GM12865 (cell line): Measurements from ENCODE around the gene KHSRP.

Source experiments
- DNase-seq: peaks from one replicate; pipeline ENCODE4 v3.0.0; 2010; ENCODE audit warnings: low read depth
- H3K4me3 ChIP-seq: 2 replicates; pipeline ENCODE4 v1.5.1; 2011; ENCODE audit warnings: mild to moderate bottlenecking, low read depth, low read length, control low read depth
- CTCF ChIP-seq: IDR thresholded peaks from 2 replicates; pipeline ENCODE4 v1.5.1; 2011; ENCODE audit warnings: low read length, control low read depth, low read depth, inconsistent platforms; ENCODE audit not compliant: insufficient read depth; ENCODE audit errors: missing control alignments

KHSRP gene

DNA sequence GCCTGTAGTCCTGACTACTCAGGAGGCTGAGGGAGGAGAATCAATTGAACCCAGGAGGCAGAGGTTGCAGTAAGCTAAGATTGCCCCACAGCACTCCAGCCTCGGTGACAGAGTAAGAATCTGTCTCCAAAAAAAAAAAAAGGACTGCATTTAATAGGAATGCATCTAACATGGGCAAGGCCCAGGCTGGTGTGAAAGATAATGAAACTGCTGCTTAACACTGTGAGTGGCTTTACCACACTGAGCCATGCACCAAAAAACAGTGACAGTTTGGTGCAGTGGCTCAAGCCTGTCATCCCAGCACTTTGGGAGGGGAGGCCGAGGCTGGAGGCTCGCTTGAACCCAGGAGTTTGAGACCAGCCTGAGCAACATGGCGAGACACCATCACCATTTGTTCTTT is 40.2 kb downstream of the KHSRP start:
- TF ChIP-seq CTCF, result no peak
- H3K4me3 ChIP-seq, result no peak overlapping the region
- DNase-seq, result no peak

DNA sequence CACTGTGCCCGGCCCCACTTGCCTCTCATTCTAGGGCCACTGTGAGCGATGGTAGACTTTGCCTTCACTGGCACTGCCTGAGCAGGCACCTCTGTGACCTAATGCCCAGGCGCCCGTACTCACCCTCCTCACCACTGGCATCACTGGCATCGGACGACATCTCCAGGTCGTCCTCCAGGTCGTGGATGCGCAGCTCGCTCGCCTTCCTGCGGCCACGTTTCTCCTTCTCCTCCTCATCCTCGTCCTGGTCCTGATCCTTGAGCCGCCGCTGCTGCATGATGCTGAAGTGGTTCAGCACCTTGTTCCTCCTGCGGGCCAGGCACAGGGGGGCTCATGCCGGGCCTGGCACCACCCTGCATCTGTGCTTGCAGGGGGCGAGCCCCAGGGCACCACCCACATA is 41.4 kb downstream of the KHSRP start:
- TF ChIP-seq CTCF, result no peak
- H3K4me3 ChIP-seq, result no peak overlapping the region
- no peak for DNase-seq

GRCh38 chr19:6381030-6381750 is 43.4 kb downstream of the KHSRP start:
- no peak for TF ChIP-seq CTCF
- DNase-seq, result no peak
- H3K4me3 ChIP-seq, result no peak overlapping the region

- TF ChIP-seq CTCF, result no peak
- H3K4me3 ChIP-seq, result no peak overlapping the region
- no peak for DNase-seq
Measured at GRCh38 chr19:6379744-6380143, 44.9 kb downstream of the KHSRP start.

DNA sequence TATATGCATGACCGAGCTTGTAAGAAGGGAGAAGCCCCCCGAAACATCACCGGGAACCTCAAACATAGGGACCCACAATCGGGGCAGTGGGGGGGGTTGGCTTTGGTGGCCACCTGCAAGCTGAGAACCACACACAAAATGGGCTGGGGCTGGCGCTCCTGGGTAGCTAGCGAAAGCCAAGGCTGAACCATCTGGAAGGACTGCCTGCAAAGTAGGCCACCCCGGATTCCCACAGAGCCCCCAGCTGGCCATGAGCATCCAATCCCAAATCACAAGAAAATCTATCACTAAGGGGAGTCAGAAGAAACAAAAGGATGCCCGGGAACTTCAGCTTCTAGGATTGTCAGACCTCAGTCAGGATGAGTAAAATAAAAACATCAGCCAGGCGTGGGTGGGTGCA is 46.1 kb downstream of the KHSRP start:
- H3K4me3 ChIP-seq, result no peak overlapping the region
- no peak for TF ChIP-seq CTCF
- no peak for DNase-seq

- no peak for DNase-seq
- no peak for TF ChIP-seq CTCF
- no peak overlapping the region for H3K4me3 ChIP-seq
Measured at GRCh38 chr19:6378041-6378440, 46.6 kb downstream of the KHSRP start.
